Measurements from ENCODE around the gene ESCO1. TPM values are rescaled to one million over a fixed set of nuclear protein-coding genes. Genes with fewer than 3 reads are reported as not detected.
A peak's percentile ranks its signal among the peaks of the same experiment; 100 is the strongest.

Gene ESCO1
- total and polyA plus RNA-seq, 2 of the 13 experiments (the other 11 are each of a cell fraction or from before 2014, with no cell fraction given): 6.3 to 19.4 TPM

DNA sequence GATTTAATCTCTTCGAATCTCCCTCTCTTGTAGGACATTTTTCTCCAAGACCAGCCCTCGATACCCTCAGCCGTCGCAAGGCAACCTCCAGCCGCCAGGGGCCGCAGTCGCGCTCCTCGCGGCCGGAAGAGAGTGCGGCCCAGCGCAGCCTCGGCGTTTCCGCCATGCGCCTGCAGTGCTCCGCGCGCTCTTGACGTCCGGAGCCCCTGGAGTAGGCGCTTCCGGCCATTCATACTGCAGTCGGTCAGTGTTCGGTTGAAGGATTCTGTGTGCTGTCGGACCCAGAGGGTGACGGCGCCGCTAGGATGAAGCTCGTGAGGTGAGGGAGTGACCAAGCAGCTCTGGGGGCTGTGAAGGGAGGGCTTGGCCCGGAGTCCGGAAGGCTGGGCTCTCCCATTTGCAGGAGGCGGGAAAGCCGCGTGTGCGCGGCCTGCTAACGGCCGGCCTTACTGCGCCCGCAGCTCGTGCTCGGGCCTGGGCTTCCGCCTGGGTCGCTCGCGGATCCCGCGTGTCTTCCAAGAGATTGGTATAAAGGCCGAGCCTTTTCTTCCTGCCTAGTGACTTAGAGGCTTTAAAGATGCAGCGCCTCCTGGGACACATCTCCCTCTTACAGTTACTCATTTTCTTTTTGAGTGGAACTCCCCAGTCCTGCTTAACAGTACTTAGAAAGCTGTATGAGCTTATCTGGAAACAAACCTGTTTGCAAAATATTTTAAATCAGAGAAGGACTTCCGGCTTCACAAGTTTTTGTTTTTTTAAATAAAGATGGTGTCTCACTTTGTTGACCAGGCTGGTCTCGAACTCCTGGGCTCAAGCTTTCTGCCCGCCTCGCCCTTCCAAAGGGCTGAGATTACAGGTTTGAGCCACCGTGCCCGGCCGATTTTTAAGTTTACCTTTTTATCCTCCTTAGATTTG lies 11.9 kb upstream of the ESCO1 start, which contains the start of gene SNRPD1 (continued):
- TF ChIP-seq ZNF790 (CRISPR knock-in tag; IDR thresholded peaks at IDR 0.05; ENCODE audit: borderline replicate concordance): peak; percentile 54; the same call in 1 of the 2 replicates
- no peak for TF ChIP-seq EHMT2 (IDR thresholded peaks at IDR 0.05; ENCODE audit: borderline replicate concordance, low read depth, low read length)
- TF ChIP-seq, protein P1, sequence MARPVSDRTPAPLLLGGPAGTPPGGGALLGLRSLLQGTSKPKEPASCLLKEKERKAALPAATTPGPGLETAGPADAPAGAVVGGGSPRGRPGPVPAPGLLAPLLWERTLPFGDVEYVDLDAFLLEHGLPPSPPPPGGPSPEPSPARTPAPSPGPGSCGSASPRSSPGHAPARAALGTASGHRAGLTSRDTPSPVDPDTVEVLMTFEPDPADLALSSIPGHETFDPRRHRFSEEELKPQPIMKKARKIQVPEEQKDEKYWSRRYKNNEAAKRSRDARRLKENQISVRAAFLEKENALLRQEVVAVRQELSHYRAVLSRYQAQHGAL (CRISPR knock-in tag; IDR thresholded peaks at IDR 0.05; ENCODE audit: not compliant biosample characterization): peak; percentile 77
- TF ChIP-seq U2AF1 (optimal IDR thresholded peaks at IDR 0.05; ENCODE audit: low read depth, low read length): peak; percentile 78
- TF ChIP-seq ZFY (CRISPR knock-in tag; IDR thresholded peaks at IDR 0.05): peak; percentile 99
- no peak for TF ChIP-seq JUND (CRISPR knock-in tag; IDR thresholded peaks at IDR 0.05)
- TF ChIP-seq ZNF737 (CRISPR knock-in tag; IDR thresholded peaks at IDR 0.05; ENCODE audit: borderline replicate concordance): no peak
- TF ChIP-seq FOXC1 (CRISPR knock-in tag; IDR thresholded peaks at IDR 0.05; ENCODE audit: borderline replicate concordance): peak; percentile 91; the same call in 1 of the 2 replicates
- no peak for TF ChIP-seq MAFF (IDR thresholded peaks at IDR 0.05; ENCODE audit: low read depth, low read length)
- TF ChIP-seq JUNB (CRISPR knock-in tag; IDR thresholded peaks at IDR 0.05; ENCODE audit: borderline replicate concordance): peak; percentile 74; the same call in 1 of the 2 replicates
- TF ChIP-seq, protein P2, sequence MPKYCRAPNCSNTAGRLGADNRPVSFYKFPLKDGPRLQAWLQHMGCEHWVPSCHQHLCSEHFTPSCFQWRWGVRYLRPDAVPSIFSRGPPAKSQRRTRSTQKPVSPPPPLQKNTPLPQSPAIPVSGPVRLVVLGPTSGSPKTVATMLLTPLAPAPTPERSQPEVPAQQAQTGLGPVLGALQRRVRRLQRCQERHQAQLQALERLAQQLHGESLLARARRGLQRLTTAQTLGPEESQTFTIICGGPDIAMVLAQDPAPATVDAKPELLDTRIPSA (CRISPR knock-in tag; IDR thresholded peaks at IDR 0.05; ENCODE audit: borderline replicate concordance): no peak
- 0 out of 2 replicates have a peak, but pooled peaks have one; percentile 17 for TF ChIP-seq NCOR1 (IDR thresholded peaks at IDR 0.05; ENCODE audit: borderline replicate concordance, low read length)
- TF ChIP-seq, protein P3, sequence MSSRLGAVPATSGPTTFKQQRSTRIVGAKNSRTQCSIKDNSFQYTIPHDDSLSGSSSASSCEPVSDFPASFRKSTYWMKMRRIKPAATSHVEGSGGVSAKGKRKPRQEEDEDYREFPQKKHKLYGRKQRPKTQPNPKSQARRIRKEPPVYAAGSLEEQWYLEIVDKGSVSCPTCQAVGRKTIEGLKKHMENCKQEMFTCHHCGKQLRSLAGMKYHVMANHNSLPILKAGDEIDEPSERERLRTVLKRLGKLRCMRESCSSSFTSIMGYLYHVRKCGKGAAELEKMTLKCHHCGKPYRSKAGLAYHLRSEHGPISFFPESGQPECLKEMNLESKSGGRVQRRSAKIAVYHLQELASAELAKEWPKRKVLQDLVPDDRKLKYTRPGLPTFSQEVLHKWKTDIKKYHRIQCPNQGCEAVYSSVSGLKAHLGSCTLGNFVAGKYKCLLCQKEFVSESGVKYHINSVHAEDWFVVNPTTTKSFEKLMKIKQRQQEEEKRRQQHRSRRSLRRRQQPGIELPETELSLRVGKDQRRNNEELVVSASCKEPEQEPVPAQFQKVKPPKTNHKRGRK (CRISPR knock-in tag; IDR thresholded peaks at IDR 0.05): peak; percentile 34; the same call in 1 of the 2 replicates
- peak; percentile 52; the same call in 1 of the 2 replicates for TF ChIP-seq ZNF292 (CRISPR knock-in tag; IDR thresholded peaks at IDR 0.05; ENCODE audit: borderline replicate concordance, low read depth)
- no peak for TF ChIP-seq POLR2AphosphoS2 (IDR thresholded peaks at IDR 0.05; ENCODE audit: low read depth, low read length)
- peak; percentile 62 for TF ChIP-seq PHF5A (CRISPR knock-in tag; IDR thresholded peaks at IDR 0.05; ENCODE audit: low read depth, unreplicated experiment)
- TF ChIP-seq SMYD3 (CRISPR knock-in tag; IDR thresholded peaks at IDR 0.05): peak; percentile 89
- TF ChIP-seq, protein P4, sequence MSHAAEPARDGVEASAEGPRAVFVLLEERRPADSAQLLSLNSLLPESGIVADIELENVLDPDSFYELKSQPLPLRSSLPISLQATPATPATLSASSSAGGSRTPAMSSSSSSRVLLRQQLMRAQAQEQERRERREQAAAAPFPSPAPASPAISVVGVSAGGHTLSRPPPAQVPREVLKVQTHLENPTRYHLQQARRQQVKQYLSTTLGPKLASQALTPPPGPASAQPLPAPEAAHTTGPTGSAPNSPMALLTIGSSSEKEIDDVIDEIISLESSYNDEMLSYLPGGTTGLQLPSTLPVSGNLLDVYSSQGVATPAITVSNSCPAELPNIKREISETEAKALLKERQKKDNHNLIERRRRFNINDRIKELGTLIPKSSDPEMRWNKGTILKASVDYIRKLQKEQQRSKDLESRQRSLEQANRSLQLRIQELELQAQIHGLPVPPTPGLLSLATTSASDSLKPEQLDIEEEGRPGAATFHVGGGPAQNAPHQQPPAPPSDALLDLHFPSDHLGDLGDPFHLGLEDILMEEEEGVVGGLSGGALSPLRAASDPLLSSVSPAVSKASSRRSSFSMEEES (CRISPR knock-in tag; IDR thresholded peaks at IDR 0.05): peak; percentile 80
- no peak for TF ChIP-seq NONO (IDR thresholded peaks at IDR 0.05)
- TF ChIP-seq NONO (CRISPR knock-in tag; conservative IDR thresholded peaks at IDR 0.05): peak; percentile 96
- TF ChIP-seq, protein P5, sequence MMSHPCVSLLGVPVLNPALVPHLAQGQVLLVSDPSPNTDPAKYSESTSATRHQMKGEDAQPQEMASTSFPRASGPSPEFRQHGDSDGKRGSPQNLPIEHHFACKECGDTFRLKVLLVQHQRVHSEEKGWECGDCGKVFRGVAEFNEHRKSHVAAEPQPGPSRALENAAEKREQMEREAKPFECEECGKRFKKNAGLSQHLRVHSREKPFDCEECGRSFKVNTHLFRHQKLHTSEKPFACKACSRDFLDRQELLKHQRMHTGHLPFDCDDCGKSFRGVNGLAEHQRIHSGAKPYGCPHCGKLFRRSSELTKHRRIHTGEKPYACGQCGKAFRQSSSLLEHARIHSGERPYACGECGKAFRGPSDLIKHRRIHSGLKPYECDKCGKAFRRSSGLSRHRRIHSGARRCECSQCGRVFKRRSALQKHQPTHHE (CRISPR knock-in tag; IDR thresholded peaks at IDR 0.05; ENCODE audit: borderline replicate concordance): peak; percentile 94; the same call in 1 of the 2 replicates
- TF ChIP-seq ZNF496 (CRISPR knock-in tag; IDR thresholded peaks at IDR 0.05; ENCODE audit: insufficient replicate concordance): no peak
